H1 (cell line): ENCODE data around the gene CSKMT. TPM values are rescaled to one million over a fixed set of nuclear protein-coding genes. Genes with fewer than 3 reads are reported as not detected.

Experiments
- CTCF ChIA-PET: fragments of 300-600 bp; sonication (Branson Sonifier 250); formaldehyde crosslinking; loops from one replicate; lab custom pipeline; 2021; ENCODE audit not compliant: partially characterized antibody; lab: Charles Lee
- POLR2A ChIA-PET: fragments of 300-600 bp; sonication (Branson Sonifier 250); formaldehyde crosslinking; loops from one replicate; lab custom pipeline; 2021; ENCODE audit warnings: inconsistent platforms; ENCODE audit not compliant: partially characterized antibody; lab: Charles Lee
- DNase-seq, 2 experiments: peaks; one replicate each; pipeline versions ENCODE4 v3.0.0 to v3.0.0-alpha.2; 2010 to 2022; ENCODE audit warnings: low spot score in 2 of 2, low read depth in 1 of 2, mixed read lengths in 1 of 2
- FAIRE-seq: peaks from 2 replicates; lab custom pipeline; 2011; peaks lifted over from hg19 to GRCh38; lab: Jason Lieb, UNC
- H2AFZ ChIP-seq: 2 replicates; pipeline ENCODE4 v1.8.1; 2012; ENCODE audit warnings: low read length, inconsistent platforms
- H2AK5ac ChIP-seq: 2 replicates; pipeline ENCODE4 v1.6.1; 2013; ENCODE audit warnings: low read depth, low read length
- H2BK120ac ChIP-seq: replicated peaks from 2 replicates; pipeline ENCODE3; 2013; ENCODE audit warnings: low read depth, low read length, inconsistent platforms
- H2BK12ac ChIP-seq: 2 replicates; pipeline ENCODE4 v1.6.1; 2013; ENCODE audit warnings: low read depth, low read length
- H2BK15ac ChIP-seq: 2 replicates; pipeline ENCODE4 v1.6.1; 2013; ENCODE audit warnings: low read length
- H2BK20ac ChIP-seq: 2 replicates; pipeline ENCODE4 v1.6.1; 2013; ENCODE audit warnings: low read length
- H2BK5ac ChIP-seq: 2 replicates; pipeline ENCODE4 v1.6.1; 2013; ENCODE audit warnings: low read depth, low read length
- H3K14ac ChIP-seq: 2 replicates; pipeline ENCODE4 v1.6.1; 2013; ENCODE audit warnings: inconsistent platforms; ENCODE audit not compliant: insufficient read length
- H3K18ac ChIP-seq: 2 replicates; pipeline ENCODE4 v1.6.1; 2013; ENCODE audit warnings: low read length; ENCODE audit errors: extremely low read depth
- H3K23ac ChIP-seq: 2 replicates; pipeline ENCODE4 v1.6.1; 2013; ENCODE audit warnings: inconsistent platforms; ENCODE audit not compliant: insufficient read length
- H3K23me2 ChIP-seq: 2 replicates; pipeline ENCODE4 v1.6.1; 2013; ENCODE audit warnings: low read depth, low read length
- H3K27ac ChIP-seq: 2 replicates; pipeline ENCODE4 v1.6.1; 2011; ENCODE audit warnings: low read depth, low read length, inconsistent platforms
- H3K27me3 ChIP-seq, 4 experiments: replicated peaks in 1 of 4; 1 replicate in 1 of 4; 2 replicates in 3 of 4; pipeline versions ENCODE4 v1.6.1 to v1.8.1; 2011 to 2013; ENCODE audit warnings: low read length in 3 of 4, mild to moderate bottlenecking in 3 of 4, inconsistent platforms in 2 of 4, mixed read lengths in 2 of 4, moderate library complexity in 1 of 4; ENCODE audit not compliant: control insufficient read depth in 3 of 4, insufficient read depth in 3 of 4; ENCODE audit errors: extremely low read depth in 1 of 4
- H3K36me3 ChIP-seq, 4 experiments: 2 replicates each; pipeline versions ENCODE4 v1.6.1 to v1.8.1; 2011 to 2013; ENCODE audit warnings: mild to moderate bottlenecking in 4 of 4, low read length in 3 of 4, moderate library complexity in 2 of 4, control low read depth in 1 of 4, inconsistent platforms in 1 of 4; ENCODE audit not compliant: insufficient read depth in 4 of 4, control insufficient read depth in 2 of 4
- H3K4ac ChIP-seq: replicated peaks from 2 replicates; pipeline ENCODE3; 2013; ENCODE audit warnings: low read length, low read depth, mixed read lengths, inconsistent platforms; ENCODE audit not compliant: insufficient read length
- H3K4me1 ChIP-seq, 4 experiments: replicated peaks in 1 of 4; 1 replicate in 1 of 4; 2 replicates in 3 of 4; pipeline versions ENCODE4 v1.6.1 to v1.8.1; 2011 to 2013; ENCODE audit warnings: low read length in 3 of 4, inconsistent platforms in 2 of 4, mixed read lengths in 1 of 4; ENCODE audit not compliant: insufficient read depth in 4 of 4, control insufficient read depth in 3 of 4
- H3K4me2 ChIP-seq, 2 experiments: 2 replicates each; pipeline versions ENCODE4 v1.6.1 to v1.8.1; 2011 to 2013; ENCODE audit warnings: low read depth in 2 of 2, low read length in 2 of 2, control low read depth in 1 of 2, inconsistent platforms in 1 of 2, mild to moderate bottlenecking in 1 of 2; ENCODE audit not compliant: insufficient read depth in 1 of 2
- H3K4me3 ChIP-seq, 4 experiments: fragments of 200-600, 300-600 bp in 1 of 4; sonication (generic), shearing (Covaris generic), sonication (Bioruptor Twin) in 1 of 4; 2 replicates each; pipeline versions ENCODE4 v1.5.1 to v1.8.1; 2011 to 2016; ENCODE audit warnings: low read length in 4 of 4, low read depth in 3 of 4, control low read depth in 2 of 4, inconsistent platforms in 2 of 4, mild to moderate bottlenecking in 2 of 4, mixed read lengths in 1 of 4, moderate library complexity in 1 of 4; ENCODE audit not compliant: insufficient read depth in 2 of 4; ENCODE audit errors: extremely low read depth in 1 of 4
- H3K56ac ChIP-seq: replicated peaks from 2 replicates; pipeline ENCODE3; 2013; ENCODE audit warnings: low read depth, mild to moderate bottlenecking, mixed read lengths, low read length, inconsistent platforms; ENCODE audit not compliant: insufficient read length
- H3K79me1 ChIP-seq: 2 replicates; pipeline ENCODE4 v1.6.1; 2013; ENCODE audit warnings: low read depth, low read length, control low read depth
- H3K79me2 ChIP-seq, 2 experiments: 2 replicates each; pipeline versions ENCODE4 v1.6.1 to v1.8.1; 2012 to 2013; ENCODE audit warnings: low read length in 2 of 2, mild to moderate bottlenecking in 2 of 2, inconsistent platforms in 1 of 2; ENCODE audit not compliant: insufficient read depth in 2 of 2, control insufficient read depth in 1 of 2
- H3K9ac ChIP-seq, 4 experiments: replicated peaks in 1 of 4; 1 replicate in 1 of 4; 2 replicates in 3 of 4; pipeline versions ENCODE4 v1.6.1 to v1.8.1; 2011 to 2013; ENCODE audit warnings: low read depth in 3 of 4, low read length in 3 of 4, control low read depth in 2 of 4, mild to moderate bottlenecking in 2 of 4, moderate library complexity in 2 of 4, inconsistent platforms in 1 of 4; ENCODE audit errors: extremely low read depth in 1 of 4
- H3K9me3 ChIP-seq, 2 experiments: 2 replicates each; pipeline versions ENCODE4 v1.6.1 to v1.8.1; 2012 to 2013; ENCODE audit warnings: mild to moderate bottlenecking in 2 of 2, moderate library complexity in 2 of 2, control low read depth in 1 of 2, inconsistent platforms in 1 of 2, low read depth in 1 of 2, low read length in 1 of 2, mixed read lengths in 1 of 2; ENCODE audit not compliant: insufficient read depth in 2 of 2
- H4K20me1 ChIP-seq, 2 experiments: replicated peaks in 1 of 2; 2 replicates each; pipeline versions ENCODE3 to v1.8.1; 2011 to 2013; ENCODE audit warnings: inconsistent platforms in 2 of 2, low read length in 2 of 2, mild to moderate bottlenecking in 1 of 2; ENCODE audit not compliant: insufficient read depth in 2 of 2, control insufficient read depth in 1 of 2
- H4K5ac ChIP-seq: 2 replicates; pipeline ENCODE4 v1.6.1; 2013; ENCODE audit warnings: low read length, low read depth, mixed read lengths, inconsistent platforms; ENCODE audit not compliant: insufficient read length
- H4K8ac ChIP-seq: 2 replicates; pipeline ENCODE4 v1.8.0; 2013; ENCODE audit warnings: mild to moderate bottlenecking, moderate library complexity, low read length, inconsistent platforms; ENCODE audit not compliant: insufficient read depth; ENCODE audit errors: extremely low read depth
- H4K91ac ChIP-seq: replicated peaks from 2 replicates; pipeline ENCODE3; 2013; ENCODE audit warnings: low read length, mixed read lengths, inconsistent platforms; ENCODE audit not compliant: insufficient read length
- E2F6 ChIP-seq: IDR thresholded peaks from 2 replicates; pipeline ENCODE4 v1.6.1; 2012; ENCODE audit warnings: inconsistent platforms
- RFX5 ChIP-seq: IDR thresholded peaks from 2 replicates; pipeline ENCODE4 v1.6.1; 2011; ENCODE audit warnings: low read depth, low read length, improper control_type of control experiment, borderline replicate concordance
- SAP30 ChIP-seq: fragments of 300-600 bp; sonication (generic); IDR thresholded peaks from 2 replicates; pipeline ENCODE4 v1.7.1; 2012; ENCODE audit warnings: low read length, moderate library complexity, mild to moderate bottlenecking, inconsistent platforms; ENCODE audit not compliant: insufficient read depth, insufficient replicate concordance
- WGBS, 2 experiments: shearing (Covaris generic) in 1 of 2; methylation state at CpG; one replicate each; pipeline versions ENCODE4 v1.1.6 to v1.1.7; 2013 to 2015; ENCODE audit warnings: low lambda C conversion rate in 2 of 2, mixed read lengths in 2 of 2, inconsistent platforms in 1 of 2, low coverage in 1 of 2, missing lambda C conversion rate in 1 of 2; ENCODE audit not compliant: insufficient replicate concordance in 2 of 2, insufficient coverage in 1 of 2, insufficient read length in 1 of 2; ENCODE audit errors: extremely low coverage in 1 of 2, missing lambda C conversion rate in 1 of 2; 5-methylcytosine and 5-hydroxymethylcytosine counted together
- polyA plus RNA-seq, 7 experiments: library from polyadenylated mRNA; depleted of rRNA in 3 of 7; stranded (reverse) in 5 of 7; unstranded in 2 of 7; fragments of >200 nt in 5 of 7; fragments of 200-250 nt in 2 of 7; gene quantifications; 1 replicate in 5 of 7; 2 replicates in 1 of 7; 4 replicates in 1 of 7; pipeline versions ENCODE4 v1.2.1 to v1.2.3, GENCODE V29; 2011 to 2013; ENCODE audit warnings: missing spikeins in 2 of 7, mixed read lengths in 2 of 7
- total RNA-seq: library from RNA; stranded (reverse); fragmentation: NEBNext Ultra II Directional; extraction: Animal tissue kit (Norgen Biotek cat#: 25700); gene quantifications from 2 replicates; pipeline ENCODE4 v1.2.1, GENCODE V29; 2021

Gene CSKMT
- total and polyA plus RNA-seq, 2 of the 8 experiments (the other 6 are each of a cell fraction or from before 2014, with no cell fraction given), result 12.0 to 66.1 TPM

GRCh38 chr11:62632492-62632891, 32.6 kb upstream of the CSKMT start:
- no peak overlapping the region for H4K8ac ChIP-seq
- no peaks in the 10 kb centered on the region for H3K23me2 ChIP-seq
- no peak overlapping the region for H2BK15ac ChIP-seq
- H2BK120ac ChIP-seq, result no peak overlapping the region
- no peak overlapping the region for H3K27ac ChIP-seq
- H3K9me3 ChIP-seq, result no peaks in the 10 kb centered on the region
- H3K36me3 ChIP-seq, result peaks cover 55 to 84% (median 73%) of the 10 kb centered on the region in 4 experiments
- 93% methylated on average over 6 of the region's 6 CpGs; no CpG with 5 or more reads in 1 of the 2 experiments for WGBS, 2 experiments
- no peak overlapping the region for H3K23ac ChIP-seq
- H2AK5ac ChIP-seq, result no peak overlapping the region
- no peak overlapping the region for H3K4me3 ChIP-seq
- no peaks in the 10 kb centered on the region for H3K79me1 ChIP-seq
- no peak overlapping the region for H3K4ac ChIP-seq
- no peak overlapping the region for H2BK20ac ChIP-seq
- H3K4me2 ChIP-seq, result no peak overlapping the region
- POLR2A ChIA-PET, result interaction anchor here (1.0 to 2.7 kb wide), 4 partner anchors 10 to 75 kb away, joined by 3 to 10 read pairs (median 7); partner anchors contain the start of genes LBHD1, TUT1 and UQCC3
- H3K14ac ChIP-seq, result no peak overlapping the region
- H3K79me2 ChIP-seq, result no peaks in the 10 kb centered on the region
- peaks cover 4 to 5% of the 10 kb centered on the region in 2 experiments for H4K20me1 ChIP-seq
- FAIRE-seq (no peak), DNase-seq (no peak)
- no peaks in the 10 kb centered on the region for H3K27me3 ChIP-seq
- no peak overlapping the region for H3K56ac ChIP-seq
- no peaks in the 10 kb centered on the region for H3K4me1 ChIP-seq
- H4K91ac ChIP-seq, result no peak overlapping the region
- H2BK5ac ChIP-seq, result no peak overlapping the region
- no peak overlapping the region for H2BK12ac ChIP-seq
- H4K5ac ChIP-seq, result no peak overlapping the region
- TF ChIP-seq SAP30 (no peak), E2F6 (no peak), RFX5 (no peak)
- TF ChIP-seq, all 59 proteins: peak for 0
- Histone ChIP-seq H3K18ac (no peak overlapping the region), H3K9ac (no peak overlapping the region), H2AFZ (no peak overlapping the region)
- CTCF ChIA-PET, result interaction anchor here (1.9 kb wide), 1 partner anchor 56 kb away, joined by 4 read pairs; no protein-coding TSS in a partner anchor
